Measurements from ENCODE around the gene C19orf25. TPM values are rescaled to one million over a fixed set of nuclear protein-coding genes. Genes with fewer than 3 reads are reported as not detected.
A peak's percentile ranks its signal among the peaks of the same experiment; 100 is the strongest.

Gene C19orf25
- total and polyA plus RNA-seq, 8 donors: 17.7 to 32.2 (median 24.7) TPM

GRCh38 chr19:1488282-1488601 is 9.2 kb upstream of the C19orf25 start:
- intact Hi-C loops (cut with DNase I): no loop called here
- Histone ChIP-seq H3K4me1 (peaks cover 5 to 18% of the 10 kb centered on the region in 2 donors), H3K4me3 (no peak overlapping the region), H3K36me3 (no peaks in the 10 kb centered on the region), H3K27ac (no peak overlapping the region), H3K9me3 (no peaks in the 10 kb centered on the region), H3K27me3 (peaks cover 0 to 30% of the 10 kb centered on the region in 2 donors)
- DNase-seq (no peak), ATAC-seq (no peak)
- no peak for TF ChIP-seq CTCF (IDR thresholded peaks at IDR 0.05)

- DNase-seq: peak in 1 of 4 donors; percentile 68
- Histone ChIP-seq H3K27ac (no peak overlapping the region), H3K36me3 (no peaks in the 10 kb centered on the region), H3K9me3 (no peaks in the 10 kb centered on the region), H3K27me3 (peaks cover 0 to 25% of the 10 kb centered on the region in 2 donors), H3K4me3 (no peak overlapping the region), H3K4me1 (peaks cover 5 to 18% of the 10 kb centered on the region in 2 donors)
- ATAC-seq: no peak
- no peak for TF ChIP-seq CTCF (IDR thresholded peaks at IDR 0.05)
- intact Hi-C loops (cut with DNase I): no loop called here
Observed at GRCh38 chr19:1487576-1488281, 8.7 kb upstream of the C19orf25 start.

GRCh38 chr19:1486720-1487575 is 7.9 kb upstream of the C19orf25 start:
- peak in 1 of 4 donors; percentile 69 for DNase-seq
- ATAC-seq: no peak
- Histone ChIP-seq H3K27me3 (peaks cover 0 to 17% of the 10 kb centered on the region in 2 donors), H3K36me3 (no peaks in the 10 kb centered on the region), H3K9me3 (no peaks in the 10 kb centered on the region), H3K4me1 (peaks cover 5 to 18% of the 10 kb centered on the region in 2 donors), H3K27ac (no peak overlapping the region), H3K4me3 (no peak overlapping the region)
- no peak for TF ChIP-seq CTCF (IDR thresholded peaks at IDR 0.05)
- intact Hi-C loops (cut with DNase I): no loop called here

- H3K36me3 ChIP-seq: no peaks in the 10 kb centered on the region
- peaks cover 0 to 5% of the 10 kb centered on the region in 2 donors for H3K4me1 ChIP-seq
- H3K9me3 ChIP-seq: no peaks in the 10 kb centered on the region
- TF ChIP-seq CTCF (IDR thresholded peaks at IDR 0.05): no peak
- H3K4me3 ChIP-seq: no peak overlapping the region
- DNase-seq (no peak), ATAC-seq (no peak)
- intact Hi-C loops (cut with DNase I): no loop called here
- H3K27me3 ChIP-seq: no peaks in the 10 kb centered on the region
- no peak overlapping the region for H3K27ac ChIP-seq
Observed at GRCh38 chr19:1483979-1484428, 5.0 kb upstream of the C19orf25 start.

Data from left lung (tissue), 10 donors.